Measurements from ENCODE around the gene VPS39.
A peak's percentile ranks its signal among the peaks of the same experiment; 100 is the strongest.
"Not testable (repeated sequence)": the region's sequence is repeated elsewhere in the genome, so short reads cannot be mapped to it uniquely, and the experiment has no call there.

The VPS39 gene

GRCh38 chr15:42207674-42208579 is at the start of gene VPS39:
Gene VPS39, minus strand, starts transcription at chr15:42208304. Its CDS starts 151 bp downstream, at chr15:42208153.
- DNase-seq (ENCODE audit: low read depth in 2 of 2): peak; percentile 60 to 70

GRCh38 chr15:42253300-42253699 is 45.2 kb upstream of the VPS39 start:
- DNase-seq (ENCODE audit: low read depth in 2 of 2): no peak

GRCh38 chr15:42240823-42241222 is 32.7 kb upstream of the VPS39 start:
- no peak for DNase-seq (ENCODE audit: low read depth in 2 of 2)

- no peak for DNase-seq (ENCODE audit: low read depth in 2 of 2)
Measured at GRCh38 chr15:42239528-42240182, 31.6 kb upstream of the VPS39 start.

- no peak for DNase-seq (ENCODE audit: low read depth in 2 of 2)
Measured at GRCh38 chr15:42233107-42233506, 25.0 kb upstream of the VPS39 start.

GRCh38 chr15:42232606-42233005 is 24.5 kb upstream of the VPS39 start:
- DNase-seq (ENCODE audit: low read depth in 2 of 2): no peak

- no peak for DNase-seq (ENCODE audit: low read depth in 2 of 2)
Measured at GRCh38 chr15:42231088-42231487, 23.0 kb upstream of the VPS39 start.

- not testable (repeated sequence) for DNase-seq (ENCODE audit: low read depth in 2 of 2)
Measured at GRCh38 chr15:42228981-42229380, 20.9 kb upstream of the VPS39 start.

GRCh38 chr15:42228036-42228435 is 19.9 kb upstream of the VPS39 start:
- DNase-seq (ENCODE audit: low read depth in 2 of 2): no peak

GRCh38 chr15:42226648-42227047 is 18.5 kb upstream of the VPS39 start:
- no peak for DNase-seq (ENCODE audit: low read depth in 2 of 2)

- no peak for DNase-seq (ENCODE audit: low read depth in 2 of 2)
Measured at GRCh38 chr15:42220216-42220615, 12.1 kb upstream of the VPS39 start.

- no peak for DNase-seq (ENCODE audit: low read depth in 2 of 2)
Measured at GRCh38 chr15:42218953-42219592, 11.0 kb upstream of the VPS39 start.

GRCh38 chr15:42217568-42217967 is 9.5 kb upstream of the VPS39 start:
- DNase-seq (ENCODE audit: low read depth in 2 of 2): no peak

GRCh38 chr15:42215913-42216829 is 8.1 kb upstream of the VPS39 start:
- DNase-seq (ENCODE audit: low read depth in 2 of 2): no peak

GRCh38 chr15:42214600-42214999 is 6.5 kb upstream of the VPS39 start:
- no peak for DNase-seq (ENCODE audit: low read depth in 2 of 2)

- DNase-seq (ENCODE audit: low read depth in 2 of 2): no peak
Measured at GRCh38 chr15:42213511-42213910, 5.4 kb upstream of the VPS39 start.

GRCh38 chr15:42210696-42211095 is 2.6 kb upstream of the VPS39 start:
- DNase-seq (ENCODE audit: low read depth in 2 of 2): no peak

GRCh38 chr15:42206406-42206805 is 1.7 kb downstream of the VPS39 start:
- no peak for DNase-seq (ENCODE audit: low read depth in 2 of 2)

GRCh38 chr15:42203891-42204290 is 4.2 kb downstream of the VPS39 start:
- DNase-seq (ENCODE audit: low read depth in 2 of 2): no peak

- no peak for DNase-seq (ENCODE audit: low read depth in 2 of 2)
Measured at GRCh38 chr15:42202653-42203052, 5.5 kb downstream of the VPS39 start.

- no peak for DNase-seq (ENCODE audit: low read depth in 2 of 2)
Measured at GRCh38 chr15:42201801-42202200, 6.3 kb downstream of the VPS39 start.

GRCh38 chr15:42199126-42199525 is 9.0 kb downstream of the VPS39 start:
- DNase-seq (ENCODE audit: low read depth in 2 of 2): no peak

Data from stimulated activated CD4-positive, alpha-beta T cell treated with anti-CD3 and anti-CD28 coated beads, Interleukin-1b, Interleukin-23, amount 100 ng/mL, for 4 hours (primary cell).